ENCODE results near the gene PRPF6. TPM values are rescaled to one million over a fixed set of nuclear protein-coding genes. Genes with fewer than 3 reads are reported as not detected.

Gene PRPF6, protein sequence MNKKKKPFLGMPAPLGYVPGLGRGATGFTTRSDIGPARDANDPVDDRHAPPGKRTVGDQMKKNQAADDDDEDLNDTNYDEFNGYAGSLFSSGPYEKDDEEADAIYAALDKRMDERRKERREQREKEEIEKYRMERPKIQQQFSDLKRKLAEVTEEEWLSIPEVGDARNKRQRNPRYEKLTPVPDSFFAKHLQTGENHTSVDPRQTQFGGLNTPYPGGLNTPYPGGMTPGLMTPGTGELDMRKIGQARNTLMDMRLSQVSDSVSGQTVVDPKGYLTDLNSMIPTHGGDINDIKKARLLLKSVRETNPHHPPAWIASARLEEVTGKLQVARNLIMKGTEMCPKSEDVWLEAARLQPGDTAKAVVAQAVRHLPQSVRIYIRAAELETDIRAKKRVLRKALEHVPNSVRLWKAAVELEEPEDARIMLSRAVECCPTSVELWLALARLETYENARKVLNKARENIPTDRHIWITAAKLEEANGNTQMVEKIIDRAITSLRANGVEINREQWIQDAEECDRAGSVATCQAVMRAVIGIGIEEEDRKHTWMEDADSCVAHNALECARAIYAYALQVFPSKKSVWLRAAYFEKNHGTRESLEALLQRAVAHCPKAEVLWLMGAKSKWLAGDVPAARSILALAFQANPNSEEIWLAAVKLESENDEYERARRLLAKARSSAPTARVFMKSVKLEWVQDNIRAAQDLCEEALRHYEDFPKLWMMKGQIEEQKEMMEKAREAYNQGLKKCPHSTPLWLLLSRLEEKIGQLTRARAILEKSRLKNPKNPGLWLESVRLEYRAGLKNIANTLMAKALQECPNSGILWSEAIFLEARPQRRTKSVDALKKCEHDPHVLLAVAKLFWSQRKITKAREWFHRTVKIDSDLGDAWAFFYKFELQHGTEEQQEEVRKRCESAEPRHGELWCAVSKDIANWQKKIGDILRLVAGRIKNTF
- 48.2 and 74.4 TPM in 2 replicates for total RNA-seq

DNA sequence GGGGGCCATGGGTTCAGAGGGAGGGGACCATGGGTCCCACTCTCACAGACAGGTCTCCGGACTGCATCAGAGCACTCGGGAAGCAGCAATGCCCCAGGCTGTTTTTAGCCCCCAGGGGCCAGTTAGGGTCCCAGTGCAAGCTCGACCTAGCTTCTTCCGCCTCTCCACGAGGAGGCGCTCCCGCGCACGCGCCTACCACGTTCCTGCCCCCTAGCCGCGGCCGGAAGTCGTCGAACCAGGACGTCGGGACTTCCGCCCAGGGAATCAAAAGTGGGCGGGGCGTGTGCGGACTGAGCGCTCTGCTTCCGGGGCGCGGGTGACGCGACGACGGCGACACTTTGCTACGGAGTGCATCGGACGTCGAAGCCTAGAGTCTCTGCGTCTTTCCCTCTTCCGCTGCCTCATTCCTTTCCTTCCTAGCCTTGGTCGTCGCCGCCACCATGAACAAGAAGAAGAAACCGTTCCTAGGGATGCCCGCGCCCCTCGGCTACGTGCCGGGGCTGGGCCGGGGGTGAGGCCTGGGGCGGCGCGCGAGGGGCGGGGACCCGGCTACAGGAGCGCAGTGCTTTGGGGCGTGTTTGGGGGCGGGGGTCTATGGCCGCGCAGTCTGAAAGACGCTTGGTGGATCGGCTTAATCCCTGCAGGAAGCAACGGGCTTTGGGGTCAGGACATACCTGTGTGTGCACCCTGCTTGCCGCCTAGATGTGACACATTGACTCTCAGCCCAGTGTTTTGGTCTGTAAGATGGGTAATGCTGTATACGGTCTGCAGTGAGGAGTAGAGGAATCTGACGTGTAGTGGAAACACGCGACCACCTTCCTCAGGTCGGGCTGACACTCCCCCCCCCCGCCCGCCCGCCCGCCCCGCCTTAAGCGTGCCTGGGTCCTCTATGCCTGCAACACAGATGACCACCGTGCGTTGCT, at the start of gene PRPF6:
PRPF6 (plus strand) TSS at position 327 of the 923 bp plus-strand sequence; CDS start at position 441, 114 bp downstream.

DNA sequence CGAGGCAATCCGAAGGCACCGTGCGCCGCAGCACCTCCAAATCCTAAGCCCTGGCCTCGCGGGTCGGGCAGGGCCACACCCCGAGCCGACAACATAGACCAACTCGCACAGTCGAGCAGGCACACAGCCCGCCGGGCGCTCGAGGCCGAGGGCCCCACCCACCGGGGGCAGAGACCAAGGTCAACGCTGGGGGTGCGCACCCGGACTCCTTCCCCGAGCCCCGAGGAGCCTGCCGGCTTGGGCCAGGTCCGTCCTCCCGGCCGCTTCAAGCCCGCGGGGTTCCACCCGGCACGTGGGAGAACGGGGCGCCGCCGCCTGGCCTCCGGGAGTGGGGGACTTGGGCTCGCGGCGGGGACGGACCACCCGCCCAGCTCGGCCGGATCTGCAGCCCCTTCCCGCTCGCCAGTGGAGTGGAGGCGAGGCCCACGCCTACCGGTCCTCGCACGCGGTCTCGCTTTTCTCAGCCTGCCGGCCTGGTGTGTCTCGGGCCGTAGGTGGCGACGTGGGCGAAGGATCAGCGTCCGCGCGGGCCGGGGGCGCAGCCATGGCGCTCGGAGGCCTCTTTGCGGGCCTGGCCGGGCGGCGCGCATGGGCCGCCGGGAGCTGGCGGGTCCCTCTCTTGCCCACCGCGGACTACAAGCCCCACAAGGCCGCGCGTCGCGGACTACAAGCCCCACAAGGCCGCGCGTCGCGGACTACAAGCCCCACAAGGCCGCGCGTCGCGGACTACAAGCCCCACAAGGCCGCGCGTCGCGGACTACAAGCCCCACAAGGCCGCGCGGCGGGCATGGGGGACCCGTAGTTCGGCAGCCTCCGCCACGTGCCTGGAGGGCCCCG, 24.9 kb upstream of the PRPF6 start, which contains the start of gene UCKL1:
UCKL1 (minus strand) TSS at position 590 of the 837 bp plus-strand sequence; CDS start at position 546, 44 bp downstream.

DNA sequence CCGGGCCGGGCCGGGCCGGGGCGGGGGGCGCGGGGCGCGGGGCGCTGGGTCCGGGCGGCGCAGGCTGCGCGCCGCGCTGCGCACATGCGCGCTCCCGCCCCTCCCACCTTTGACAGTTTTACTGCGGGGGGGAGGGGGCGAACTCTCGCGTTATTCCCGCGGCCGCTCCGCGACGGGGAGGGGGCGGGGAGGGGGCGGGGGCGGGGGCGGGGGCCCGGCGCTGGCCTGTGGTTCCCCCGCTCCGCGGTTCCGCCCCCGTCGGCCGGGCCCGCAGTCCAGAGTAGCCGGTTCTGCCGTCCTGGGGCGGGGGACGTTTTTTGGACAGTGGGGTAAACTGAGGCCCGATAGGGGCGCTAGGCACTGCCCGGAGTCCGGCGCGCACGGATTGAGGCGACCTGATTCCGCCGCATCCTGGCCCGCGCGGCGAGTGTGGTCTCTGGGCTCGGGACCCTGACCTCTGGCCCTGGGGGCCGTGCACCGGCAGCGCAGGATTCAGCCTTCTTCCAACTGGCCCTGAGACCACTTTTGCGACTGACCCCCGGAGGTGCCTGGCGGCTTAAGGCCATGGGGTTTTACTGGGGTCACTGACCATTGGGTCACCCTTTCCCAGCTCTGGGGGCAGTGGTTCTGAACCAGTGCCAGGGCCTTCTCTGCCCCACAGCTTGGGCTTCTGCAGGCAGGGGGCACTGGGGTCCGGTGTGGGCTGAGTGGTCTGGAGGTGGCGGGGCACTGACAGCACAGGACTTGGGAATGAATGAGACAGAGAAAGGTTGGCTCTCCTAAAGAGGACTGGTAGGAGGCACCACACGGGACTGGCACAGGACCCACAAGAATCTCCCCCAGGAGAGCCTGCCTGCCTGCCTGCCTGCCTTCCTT, 10.9 kb upstream of the PRPF6 start, which contains the start of gene ZNF512B:
ZNF512B (minus strand) TSS at position 93 of the 876 bp plus-strand sequence. CDS start 1,980 bp downstream, outside the sequence.

DNA sequence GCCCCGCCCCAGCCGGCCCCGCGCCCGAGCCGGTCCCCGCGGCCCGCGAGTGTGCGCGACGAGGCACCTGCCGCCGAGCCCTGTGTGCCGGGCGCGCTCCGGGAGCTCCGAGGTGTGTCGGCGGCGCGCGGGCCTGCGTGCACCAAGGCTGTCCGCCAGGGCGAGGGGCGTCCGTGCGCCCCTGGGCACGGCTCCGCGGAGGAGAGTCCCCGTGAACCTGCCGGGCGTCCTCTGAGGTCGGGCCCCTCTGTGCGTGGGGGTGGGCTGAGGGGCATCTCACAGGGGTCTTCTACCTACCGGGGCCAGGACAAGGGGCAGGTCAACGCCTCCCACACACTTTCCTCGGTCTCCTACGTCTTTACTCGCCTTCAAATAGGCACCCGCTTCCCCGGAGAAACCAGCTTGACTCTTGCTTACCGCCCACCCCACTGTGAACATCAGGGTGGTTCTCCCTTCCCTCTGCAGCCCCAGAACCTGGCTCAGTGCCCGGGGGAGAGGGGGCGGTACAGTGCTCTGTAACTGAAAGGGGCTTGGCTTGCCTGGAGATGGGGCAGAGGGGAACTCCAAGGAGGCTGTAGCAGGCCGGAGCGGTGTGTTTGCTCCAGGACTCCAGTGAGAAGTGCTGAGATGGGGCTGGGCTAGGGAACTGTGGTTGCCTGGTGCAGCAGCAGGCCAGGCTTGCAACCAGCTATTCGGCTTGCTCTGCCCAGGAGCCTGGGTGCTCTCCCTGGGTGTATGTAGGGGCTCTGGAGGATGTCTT, 1.2 kb upstream of the PRPF6 start, which contains the start of gene SAMD10:
SAMD10 (minus strand) TSS at position 86 of the 760 bp plus-strand sequence. CDS start 175 bp downstream, outside the sequence.

DNA sequence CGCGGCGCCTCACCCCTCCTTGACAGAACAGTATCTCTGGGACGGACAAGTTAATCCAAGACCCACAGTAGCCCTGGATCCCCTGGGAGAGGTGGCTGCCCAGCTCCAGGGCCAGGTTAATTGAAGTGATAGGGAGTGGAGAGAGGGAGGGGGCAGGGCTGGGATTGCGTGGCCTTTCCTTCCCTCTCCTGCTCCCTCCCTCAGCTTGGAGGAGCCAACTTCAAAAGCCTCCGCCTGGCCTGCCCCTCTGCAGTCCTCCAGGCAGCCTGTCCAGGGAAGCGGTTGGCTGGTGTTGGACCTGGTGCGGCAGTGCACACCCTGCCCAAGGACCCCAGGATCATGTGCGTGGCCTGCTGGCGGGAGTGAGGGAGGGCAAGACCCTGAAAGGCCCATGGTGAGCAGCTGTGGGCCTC, 55.0 kb downstream of the PRPF6 start, which contains the start of gene C20orf204:
C20orf204 (plus strand) TSS at position 250 of the 413 bp plus-strand sequence; CDS start at position 392, 142 bp downstream.

DNA sequence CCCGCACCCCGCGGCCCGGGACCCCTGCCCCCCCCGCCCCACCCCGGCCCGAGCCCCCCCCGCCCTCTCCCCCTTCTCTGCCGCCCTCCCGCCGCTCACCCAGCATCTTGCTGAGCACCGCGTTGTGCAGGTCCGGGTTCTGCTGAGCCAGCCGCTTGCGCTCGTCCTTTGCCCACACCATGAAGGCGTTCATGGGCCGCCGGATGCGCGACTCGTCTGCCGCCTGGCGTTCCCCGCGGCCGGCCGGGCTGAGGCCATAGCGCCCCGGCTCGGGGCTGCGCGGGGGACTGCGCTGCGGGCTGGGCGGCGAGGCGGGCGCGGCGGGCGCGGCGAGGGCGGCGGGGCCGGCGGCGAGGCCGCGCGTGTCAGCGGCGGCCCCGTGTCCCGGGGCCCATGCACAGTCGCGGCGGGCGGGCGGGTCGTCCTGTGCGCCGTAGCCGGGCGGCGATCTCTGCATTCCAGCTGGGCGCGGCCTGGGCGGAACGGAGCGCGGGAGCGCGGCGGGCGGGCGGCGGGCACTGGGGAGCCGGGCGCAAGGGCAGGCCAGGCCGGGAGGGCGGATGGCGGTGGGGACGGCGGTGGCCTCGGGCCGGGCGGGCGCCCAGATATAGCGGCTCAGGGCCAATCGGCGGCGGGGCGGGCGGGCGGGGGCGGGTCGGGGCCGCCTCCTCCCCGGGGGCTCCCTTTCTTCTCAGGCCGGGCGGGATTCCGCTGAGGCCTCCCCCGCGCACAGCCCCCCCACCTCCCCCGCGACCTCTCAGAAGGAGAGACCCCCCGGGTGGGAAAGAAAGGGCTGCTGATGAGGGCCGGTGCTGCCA, 68.3 kb downstream of the PRPF6 start, which contains the start of gene SOX18:
SOX18 (minus strand) TSS at position 580 of the 818 bp plus-strand sequence; CDS start at position 457, 123 bp downstream.

DNA sequence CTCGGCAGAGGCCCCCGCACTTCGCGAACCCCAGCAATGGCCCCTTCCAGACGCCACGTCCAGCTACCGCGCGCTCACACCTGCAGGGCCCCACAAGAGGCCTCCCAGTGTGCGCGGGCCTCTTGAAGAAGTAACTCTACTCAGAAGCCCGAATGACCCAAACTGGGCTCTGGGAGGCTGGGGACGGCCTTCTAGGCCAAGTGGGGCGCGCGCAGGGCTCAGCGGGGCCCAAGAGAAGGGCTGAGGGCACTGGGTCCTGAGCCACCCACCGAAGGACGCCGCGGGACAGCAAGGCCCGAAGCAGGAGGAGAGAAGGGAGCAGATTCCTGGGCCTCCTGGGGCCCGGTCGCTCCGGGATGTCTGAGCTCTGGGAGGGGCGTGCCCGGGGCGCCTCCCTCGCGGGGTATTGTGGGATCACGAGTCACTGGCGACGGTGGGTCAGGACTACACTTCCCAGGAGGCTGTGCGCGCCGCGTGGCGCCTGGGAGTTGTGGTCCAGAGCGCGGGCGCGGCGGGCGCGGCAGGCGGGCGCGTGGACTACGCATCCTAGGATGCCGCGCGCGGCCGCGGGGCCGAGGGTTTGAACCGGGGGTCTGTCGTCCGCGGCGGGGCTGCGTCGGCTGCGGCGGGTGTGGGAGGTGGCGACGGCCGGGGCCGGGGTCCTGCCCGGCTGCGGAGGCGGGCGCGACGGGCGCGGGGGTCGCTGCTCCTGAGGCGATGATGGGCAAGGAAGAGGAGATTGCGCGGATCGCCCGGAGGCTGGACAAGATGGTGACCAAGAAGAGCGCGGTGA, 81.9 kb downstream of the PRPF6 start, which contains the start of gene TCEA2:
TCEA2 (plus strand) TSS at position 603 of the 793 bp plus-strand sequence; CDS start at position 718, 115 bp downstream.

DNA sequence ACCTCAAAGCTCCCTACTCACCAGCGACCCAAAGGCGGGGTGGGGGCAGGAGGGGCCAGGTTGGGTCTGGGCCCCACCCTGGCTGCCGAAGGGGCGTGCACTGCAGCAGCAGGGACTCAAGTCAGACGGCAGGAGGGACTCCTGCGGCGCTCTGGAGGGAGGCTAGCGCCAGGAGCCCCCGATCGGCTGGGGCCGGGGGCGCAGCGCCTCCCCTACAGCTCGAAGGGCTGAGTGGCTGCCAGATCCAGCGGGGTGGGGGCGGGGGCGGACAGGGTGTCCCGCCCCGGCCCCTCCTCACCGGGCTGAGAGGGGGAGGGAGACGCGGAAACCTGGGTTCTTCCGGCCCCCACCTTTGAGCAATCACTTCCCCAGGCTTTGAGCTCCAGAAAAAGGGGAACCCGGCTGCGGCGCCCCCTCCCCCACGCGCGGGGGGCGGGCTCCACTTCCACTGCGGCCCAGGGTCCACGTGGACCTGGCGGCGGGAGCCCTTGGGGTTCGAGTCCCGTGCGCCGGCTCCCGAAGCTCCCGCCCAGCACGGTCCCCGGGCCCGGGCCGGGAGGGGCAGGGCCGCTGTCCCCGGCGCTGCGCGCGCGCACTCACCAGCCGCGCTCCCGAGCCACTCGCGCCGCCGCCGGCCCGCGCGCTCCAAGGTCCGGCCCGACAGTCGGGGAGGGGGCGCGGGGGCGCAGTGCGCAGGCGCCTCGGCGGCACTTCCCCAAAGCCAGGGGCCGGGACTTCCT, 98.5 kb downstream of the PRPF6 start, which contains the start of gene RGS19:
RGS19 (minus strand) TSS at position 246 of the 740 bp plus-strand sequence. CDS start 2,632 bp downstream, outside the sequence.

DNA sequence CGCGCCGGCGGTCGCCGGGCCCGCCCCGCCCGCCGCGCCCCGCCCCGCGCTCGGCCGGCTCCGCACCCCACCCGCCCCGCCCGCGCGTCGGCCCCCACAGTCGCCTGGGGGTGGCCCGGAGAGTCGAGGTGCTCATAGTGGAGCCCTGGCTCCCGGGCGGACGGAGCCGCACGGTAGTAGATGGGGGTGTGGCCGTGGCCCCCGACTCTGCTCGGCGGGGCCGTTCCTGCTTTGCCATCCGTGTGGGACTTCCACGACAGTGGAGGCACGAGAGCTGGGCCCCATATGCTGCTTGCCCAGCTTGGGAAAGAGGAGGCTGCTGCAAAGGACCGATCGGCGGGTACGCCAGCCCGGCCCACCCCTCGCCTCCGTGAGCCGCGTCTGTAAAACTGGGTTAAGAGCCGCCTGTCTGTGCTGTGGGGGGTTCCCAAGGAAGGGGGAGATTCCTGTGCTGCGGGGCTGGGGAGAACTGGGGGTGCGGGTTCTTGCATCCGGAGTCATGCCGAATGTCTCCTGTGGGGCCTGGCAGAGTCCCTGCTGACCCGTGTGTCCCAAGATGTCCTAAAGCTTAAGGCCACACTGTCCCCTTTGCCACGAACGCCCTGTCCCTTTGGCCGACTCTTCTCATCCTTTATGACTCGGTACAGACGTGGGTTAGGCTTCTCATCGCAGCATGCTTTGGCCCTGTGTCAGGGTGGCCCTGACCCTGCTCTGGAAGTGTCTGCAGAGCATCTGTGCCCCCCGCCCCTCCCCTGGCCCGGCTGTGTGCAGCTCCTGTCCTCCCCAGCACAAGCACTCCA, 99.3 kb downstream of the PRPF6 start, which contains the start of gene OPRL1:
OPRL1 (plus strand) TSS at position 70 of the 800 bp plus-strand sequence. CDS start 12,639 bp downstream, outside the sequence.

Small RNA genes within 50 kb of the gene (small RNA-seq; reads per million reads assigned to genes)
- gene AL355803.1 (ENCODE audit: low replicate concordance) (not detected), gene MIR647 (ENCODE audit: low replicate concordance) (not detected), gene MIR6813 (ENCODE audit: low replicate concordance) (0.26 reads per million)

Other genes starting within 250 kb of the PRPF6 start
- 3.1 and 4.2 TPM in 2 replicates for gene LIME1, start 244.5 kb upstream of the PRPF6 start, total RNA-seq
- 27.6 and 54.1 TPM in 2 replicates for gene SLC2A4RG, start 241.4 kb upstream of the PRPF6 start, total RNA-seq
- 3.3 and 20.5 TPM in 2 replicates for gene ZBTB46, start 149.9 kb upstream of the PRPF6 start, total RNA-seq
- gene ABHD16B, start 119.6 kb upstream of the PRPF6 start, total RNA-seq, result not detected in 2 replicates
- 145 and 153 TPM in 2 replicates for gene TPD52L2, start 115.9 kb upstream of the PRPF6 start, total RNA-seq
- gene DNAJC5, start 86.0 kb upstream of the PRPF6 start, total RNA-seq, result 51.9 and 77.0 TPM in 2 replicates
- 21.2 and 33.5 TPM in 2 replicates for gene UCKL1, start 24.7 kb upstream of the PRPF6 start, total RNA-seq
- 10.9 and 16.0 TPM in 2 replicates for gene ZNF512B, start 11.2 kb upstream of the PRPF6 start, total RNA-seq
- gene SAMD10, start 1.5 kb upstream of the PRPF6 start, total RNA-seq, result 1.7 and 2.6 TPM in 2 replicates
- gene C20orf204, start 55.0 kb downstream of the PRPF6 start, total RNA-seq, result 0.88 and 1.4 TPM in 2 replicates
- gene SOX18, start 68.5 kb downstream of the PRPF6 start, total RNA-seq, result 0.43 TPM in 1 of 2 replicates, not detected in the other
- 13.9 and 27.6 TPM in 2 replicates for gene TCEA2, start 82.1 kb downstream of the PRPF6 start, total RNA-seq
- 12.0 and 39.1 TPM in 2 replicates for gene RGS19, start 98.4 kb downstream of the PRPF6 start, total RNA-seq
- gene OPRL1, start 99.0 kb downstream of the PRPF6 start, total RNA-seq, result 0.86 and 0.88 TPM in 2 replicates
- gene LKAAEAR1, start 103.3 kb downstream of the PRPF6 start, total RNA-seq, result 0.43 TPM in 1 of 2 replicates, not detected in the other
- not detected in 2 replicates for gene NPBWR2, start 126.4 kb downstream of the PRPF6 start, total RNA-seq
- not detected in 2 replicates for gene MYT1, start 183.3 kb downstream of the PRPF6 start, total RNA-seq

All from placental pericyte (primary cell).